Spleen (tissue), 11 donors: ENCODE data around the gene SGCG. TPM values are rescaled to one million over a fixed set of nuclear protein-coding genes. Genes with fewer than 3 reads are reported as not detected.
"Not testable (repeated sequence)": the region's sequence is repeated elsewhere in the genome, so short reads cannot be mapped to it uniquely, and the experiment has no call there.

ENCODE experiments used
- DNase-seq: peaks from one replicate; pipeline ENCODE4 v3.0.0-alpha.2; 2020
- H3K27ac ChIP-seq, 8 donors: fragments of 200-600 bp; sonication (generic) in 7 of 8; 1 replicate in 4 of 8; 2 replicates in 4 of 8; pipeline versions ENCODE4 v1.5.0 to v1.8.0; 2016 to 2021; ENCODE audit warnings: inconsistent platforms in 4 of 8, mild to moderate bottlenecking in 4 of 8, moderate library complexity in 1 of 8
- H3K27me3 ChIP-seq, 7 donors: fragments of 200-600 bp; sonication (generic) in 6 of 7; replicated peaks in 1 of 7; 1 replicate in 4 of 7; 2 replicates in 3 of 7; pipeline versions ENCODE4 v1.5.0 to v1.8.0; 2016 to 2021; ENCODE audit warnings: inconsistent platforms in 3 of 7, mild to moderate bottlenecking in 1 of 7
- H3K36me3 ChIP-seq, 6 donors: fragments of 200-600 bp; sonication (generic) in 5 of 6; 1 replicate in 4 of 6; 2 replicates in 2 of 6; pipeline versions ENCODE4 v1.5.0 to v1.8.0; 2016 to 2021; ENCODE audit warnings: inconsistent platforms in 2 of 6
- H3K4me1 ChIP-seq, 6 donors: fragments of 200-600 bp; sonication (generic) in 5 of 6; 1 replicate in 3 of 6; 2 replicates in 3 of 6; pipeline versions ENCODE4 v1.5.0 to v1.8.0; 2016 to 2021; ENCODE audit warnings: inconsistent platforms in 3 of 6
- H3K4me3 ChIP-seq, 8 donors: fragments of 200-600 bp; sonication (generic) in 7 of 8; 1 replicate in 4 of 8; 2 replicates in 4 of 8; pipeline versions ENCODE4 v1.5.0 to v1.8.0; 2016 to 2021; ENCODE audit warnings: inconsistent platforms in 4 of 8, mild to moderate bottlenecking in 4 of 8, moderate library complexity in 2 of 8
- H3K9me3 ChIP-seq, 8 donors: fragments of 200-600 bp; sonication (generic) in 7 of 8; 1 replicate in 4 of 8; 2 replicates in 4 of 8; pipeline versions ENCODE4 v1.5.0 to v1.8.0; 2016 to 2021; ENCODE audit warnings: inconsistent platforms in 4 of 8
- POLR2A ChIP-seq, 3 donors: fragments of 450-650 bp; IDR thresholded peaks; one replicate each; pipeline ENCODE4 v1.5.1; 2017; ENCODE audit warnings: antibody characterized with exemption in 3 of 3, mild to moderate bottlenecking in 1 of 3
- POLR2AphosphoS5 ChIP-seq, 3 donors: sonication (generic); formaldehyde crosslinking; IDR thresholded peaks; one replicate each; pipeline ENCODE4 v1.5.1; 2017; ENCODE audit warnings: antibody characterized with exemption in 3 of 3
- WGBS, 5 donors: extraction: QIAGEN DNeasy Blood & Tissue Kit in 3 of 5; methylation state at CpG; one replicate each; pipeline versions ENCODE4 v1.1.5 to v1.1.7; 2013 to 2018; 5-methylcytosine and 5-hydroxymethylcytosine counted together
- intact Hi-C: fragments of 100-400 bp; cut with DNase I; formaldehyde crosslinking; loops from one replicate; pipeline ENCODE4 v1.15.0; 2023; ENCODE audit warnings: low total_unique reads
- polyA plus RNA-seq, 3 donors: library from polyadenylated mRNA; stranded (reverse); fragments of 200-250 nt; gene quantifications; one replicate each; pipeline ENCODE4 v1.2.1, GENCODE V29; 2013
- total RNA-seq, 7 donors: library from RNA; depleted of rRNA in 3 of 7; stranded (reverse); fragments of >200 nt in 3 of 7; fragmentation: NEBNext Ultra II Directional in 4 of 7; extraction: Animal tissue kit (Norgen Biotek cat#: 25700) in 4 of 7; gene quantifications; one replicate each; pipeline versions ENCODE4 v1.1.0 to v1.2.1, GENCODE V29; 2016 to 2021
- TF ChIP-seq, protein P1 (sequence below), 11 experiments: fragments of 200-600 bp in 7 of 11; fragments of 450-650 bp in 4 of 11; sonication (generic) in 4 of 11; IDR thresholded peaks in 8 of 11; conservative IDR thresholded peaks in 3 of 11; 1 replicate in 7 of 11; 2 replicates in 4 of 11; pipeline versions ENCODE4 v1.4.0 to v1.8.0; 2016 to 2021; ENCODE audit warnings: antibody characterized with exemption in 11 of 11, inconsistent platforms in 4 of 11, mild to moderate bottlenecking in 1 of 11
- donor health status: healthy with polysubstance abuse.
- donor health status: DM: no; HTN: no; CAD: no; lungs with moderate emphysema.
- donor health status: DM: no; HTN: no; CAD: no.
- donor health status: Bipolar disorder and iron deficiency.
- donor health status: healthy.
- donor health status: DM: no; HTN: no; CAD: no.
- donor health status: DM: yes; HTN: yes; CAD: no.

The SGCG gene
- total and polyA plus RNA-seq, 10 donors: not detected

DNA sequence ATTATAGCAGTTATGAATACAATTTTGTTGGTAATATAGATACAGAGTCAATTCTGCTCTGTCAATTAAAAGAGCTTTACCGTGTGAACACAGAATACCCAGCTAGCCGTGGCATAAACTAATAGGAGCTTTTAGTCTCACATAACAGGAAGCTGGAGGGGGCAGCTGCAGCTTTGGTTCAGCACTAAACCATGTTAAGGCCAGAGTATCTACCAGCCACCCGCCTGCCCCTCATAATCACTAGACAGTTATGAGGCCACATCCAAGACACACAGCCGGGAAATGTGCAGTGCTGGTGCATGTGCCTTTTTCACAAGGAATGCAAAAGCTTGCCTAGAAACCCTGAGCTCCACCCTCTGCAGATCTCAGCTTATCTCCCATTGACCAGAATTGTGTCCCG lies 62.3 kb downstream of the SGCG start:
- no peaks in the 10 kb centered on the region for H3K9me3 ChIP-seq
- peaks cover 0 to 2% (median 0%) of the 10 kb centered on the region in 7 donors for H3K27me3 ChIP-seq
- H3K4me1 ChIP-seq: no peaks in the 10 kb centered on the region
- no peaks in the 10 kb centered on the region for H3K36me3 ChIP-seq
- no peak for DNase-seq
- no peak overlapping the region for H3K4me3 ChIP-seq
- 76 to 84% (median 77%) methylated on average over 5 of the region's 5 CpGs for WGBS, 5 donors
- H3K27ac ChIP-seq: no peak overlapping the region
- TF ChIP-seq POLR2AphosphoS5 (IDR thresholded peaks at IDR 0.05) (no peak), POLR2A (IDR thresholded peaks at IDR 0.05) (no peak)
- TF ChIP-seq, protein P1, sequence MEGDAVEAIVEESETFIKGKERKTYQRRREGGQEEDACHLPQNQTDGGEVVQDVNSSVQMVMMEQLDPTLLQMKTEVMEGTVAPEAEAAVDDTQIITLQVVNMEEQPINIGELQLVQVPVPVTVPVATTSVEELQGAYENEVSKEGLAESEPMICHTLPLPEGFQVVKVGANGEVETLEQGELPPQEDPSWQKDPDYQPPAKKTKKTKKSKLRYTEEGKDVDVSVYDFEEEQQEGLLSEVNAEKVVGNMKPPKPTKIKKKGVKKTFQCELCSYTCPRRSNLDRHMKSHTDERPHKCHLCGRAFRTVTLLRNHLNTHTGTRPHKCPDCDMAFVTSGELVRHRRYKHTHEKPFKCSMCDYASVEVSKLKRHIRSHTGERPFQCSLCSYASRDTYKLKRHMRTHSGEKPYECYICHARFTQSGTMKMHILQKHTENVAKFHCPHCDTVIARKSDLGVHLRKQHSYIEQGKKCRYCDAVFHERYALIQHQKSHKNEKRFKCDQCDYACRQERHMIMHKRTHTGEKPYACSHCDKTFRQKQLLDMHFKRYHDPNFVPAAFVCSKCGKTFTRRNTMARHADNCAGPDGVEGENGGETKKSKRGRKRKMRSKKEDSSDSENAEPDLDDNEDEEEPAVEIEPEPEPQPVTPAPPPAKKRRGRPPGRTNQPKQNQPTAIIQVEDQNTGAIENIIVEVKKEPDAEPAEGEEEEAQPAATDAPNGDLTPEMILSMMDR (IDR thresholded peaks at IDR 0.05 in 8 of 11, conservative IDR thresholded peaks at IDR 0.05 in 3 of 11): no peak
- intact Hi-C loops: no loop called here

DNA sequence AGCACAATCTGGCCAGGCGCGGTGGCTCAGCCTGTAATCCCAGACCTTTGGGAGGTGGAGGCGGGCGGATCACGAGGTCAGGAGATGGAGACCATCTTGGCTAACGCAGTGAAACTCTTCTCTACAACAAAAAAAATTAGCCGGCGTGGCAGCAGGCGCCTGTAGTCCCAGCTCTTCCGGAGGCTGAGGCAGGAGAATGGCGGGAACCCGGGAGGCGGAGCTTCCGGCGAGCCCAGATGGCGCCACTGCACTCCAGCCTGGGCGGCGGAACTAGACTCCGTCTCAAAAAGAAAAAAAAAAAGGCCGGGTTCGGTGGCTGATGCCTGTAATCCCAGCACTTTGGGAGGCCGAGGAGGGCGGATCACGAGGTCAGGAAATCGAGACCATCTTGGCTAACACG lies 67.6 kb downstream of the SGCG start:
- H3K9me3 ChIP-seq, H3K4me1 ChIP-seq, H3K27ac ChIP-seq, intact Hi-C loops, DNase-seq, H3K36me3 ChIP-seq, H3K4me3 ChIP-seq, H3K27me3 ChIP-seq: not testable (repeated sequence)
- 94 to 99% (median 95%) methylated on average over 26 of the region's 26 CpGs for WGBS, 5 donors

DNA sequence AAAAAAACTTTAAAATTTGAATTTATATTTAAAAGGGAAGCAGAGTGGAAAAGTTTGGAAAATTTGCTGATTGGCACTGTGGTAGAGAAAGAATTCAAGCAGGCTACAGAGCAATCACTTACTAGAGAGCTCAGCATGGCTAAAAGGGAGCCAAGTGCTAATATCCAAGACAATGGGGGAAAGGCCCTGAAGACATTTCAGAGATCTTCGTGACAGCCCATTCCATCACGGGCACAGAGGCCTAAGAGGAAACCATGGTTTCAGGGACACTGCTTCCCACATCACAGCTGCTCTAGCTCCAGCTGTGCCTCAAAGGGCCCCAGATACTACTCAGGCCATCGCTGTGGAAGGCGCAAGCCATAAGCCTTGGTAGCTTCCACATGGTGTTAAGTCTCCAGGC lies 73.7 kb downstream of the SGCG start:
- WGBS, 5 donors: 88 to 94% (median 91%) methylated on average over 4 of the region's 4 CpGs
- no peak for DNase-seq
- Histone ChIP-seq H3K9me3 (peaks cover 0 to 11% (median 0%) of the 10 kb centered on the region in 8 donors), H3K36me3 (no peaks in the 10 kb centered on the region), H3K4me1 (no peaks in the 10 kb centered on the region), H3K4me3 (no peak overlapping the region), H3K27me3 (no peaks in the 10 kb centered on the region), H3K27ac (no peak overlapping the region)
- TF ChIP-seq POLR2A (IDR thresholded peaks at IDR 0.05) (no peak), POLR2AphosphoS5 (IDR thresholded peaks at IDR 0.05) (no peak)
- TF ChIP-seq, protein P1 (IDR thresholded peaks at IDR 0.05 in 8 of 11, conservative IDR thresholded peaks at IDR 0.05 in 3 of 11): no peak
- intact Hi-C loops: no loop called here

DNA sequence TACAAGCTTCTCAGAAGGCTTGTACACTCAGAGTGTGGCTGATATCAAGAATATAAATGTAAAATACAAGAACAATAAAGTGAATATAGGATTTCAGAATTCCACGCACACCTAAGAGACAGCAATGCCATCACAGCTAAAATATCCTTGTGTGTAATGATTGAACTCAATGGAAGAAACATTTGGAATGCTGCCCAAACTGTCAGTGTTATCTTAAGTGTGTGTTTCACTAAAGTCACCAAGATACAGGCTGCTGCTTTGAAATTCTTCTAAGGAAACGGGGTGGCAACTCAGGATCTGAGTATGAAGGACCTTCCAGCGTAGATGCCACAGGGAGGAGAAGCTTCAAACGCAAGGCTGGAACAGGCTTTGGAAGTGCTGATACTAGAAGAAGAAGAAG lies 86.8 kb downstream of the SGCG start:
- intact Hi-C loops: no loop called here
- Histone ChIP-seq H3K27me3 (no peaks in the 10 kb centered on the region), H3K9me3 (peaks cover 0 to under 1% (median 0%) of the 10 kb centered on the region in 8 donors), H3K36me3 (no peaks in the 10 kb centered on the region), H3K27ac (no peak overlapping the region), H3K4me1 (no peaks in the 10 kb centered on the region), H3K4me3 (no peak overlapping the region)
- 75 to 88% (median 83%) methylated on average over 4 of the region's 4 CpGs for WGBS, 5 donors
- TF ChIP-seq, protein P1 (IDR thresholded peaks at IDR 0.05 in 8 of 11, conservative IDR thresholded peaks at IDR 0.05 in 3 of 11): no peak
- TF ChIP-seq POLR2AphosphoS5 (IDR thresholded peaks at IDR 0.05) (no peak), POLR2A (IDR thresholded peaks at IDR 0.05) (no peak)
- DNase-seq: no peak

DNA sequence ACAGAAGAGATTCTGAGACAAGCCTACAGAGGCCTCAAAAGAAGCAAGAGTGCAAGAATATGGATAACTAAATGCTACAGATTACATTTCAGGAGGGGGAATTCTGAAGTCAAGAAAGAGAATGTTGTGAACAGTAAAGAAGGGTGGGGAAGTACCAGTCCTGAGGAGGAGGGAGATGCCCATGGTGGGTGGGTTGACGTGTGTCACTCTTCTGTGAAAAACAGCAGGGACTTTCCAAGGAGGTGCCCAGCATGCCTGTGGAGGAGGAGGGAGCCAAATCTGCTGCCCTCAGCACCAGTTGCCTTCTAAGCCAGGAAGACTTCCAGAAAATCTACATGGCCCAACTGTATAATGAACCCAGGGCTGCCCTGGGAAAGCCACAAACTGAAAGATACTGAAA lies 87.7 kb downstream of the SGCG start:
- no peak overlapping the region for H3K4me3 ChIP-seq
- intact Hi-C loops: no loop called here
- H3K9me3 ChIP-seq: no peaks in the 10 kb centered on the region
- no peaks in the 10 kb centered on the region for H3K4me1 ChIP-seq
- no peaks in the 10 kb centered on the region for H3K36me3 ChIP-seq
- TF ChIP-seq POLR2A (IDR thresholded peaks at IDR 0.05): no peak
- no peak overlapping the region for H3K27ac ChIP-seq
- no peak for DNase-seq
- no peaks in the 10 kb centered on the region for H3K27me3 ChIP-seq
- WGBS, 5 donors: 32 to 52% (median 46%) methylated on average over 1 of the region's 1 CpG
